ENCODE data around the gene TGOLN2. TPM values are rescaled to one million over a fixed set of nuclear protein-coding genes. Genes with fewer than 3 reads are reported as not detected.
"Not testable (repeated sequence)": the region's sequence is repeated elsewhere in the genome, so short reads cannot be mapped to it uniquely, and the experiment has no call there.

Gene TGOLN2
- total and polyA plus RNA-seq, 11 donors: 15.5 to 130 (median 82.9) TPM

DNA sequence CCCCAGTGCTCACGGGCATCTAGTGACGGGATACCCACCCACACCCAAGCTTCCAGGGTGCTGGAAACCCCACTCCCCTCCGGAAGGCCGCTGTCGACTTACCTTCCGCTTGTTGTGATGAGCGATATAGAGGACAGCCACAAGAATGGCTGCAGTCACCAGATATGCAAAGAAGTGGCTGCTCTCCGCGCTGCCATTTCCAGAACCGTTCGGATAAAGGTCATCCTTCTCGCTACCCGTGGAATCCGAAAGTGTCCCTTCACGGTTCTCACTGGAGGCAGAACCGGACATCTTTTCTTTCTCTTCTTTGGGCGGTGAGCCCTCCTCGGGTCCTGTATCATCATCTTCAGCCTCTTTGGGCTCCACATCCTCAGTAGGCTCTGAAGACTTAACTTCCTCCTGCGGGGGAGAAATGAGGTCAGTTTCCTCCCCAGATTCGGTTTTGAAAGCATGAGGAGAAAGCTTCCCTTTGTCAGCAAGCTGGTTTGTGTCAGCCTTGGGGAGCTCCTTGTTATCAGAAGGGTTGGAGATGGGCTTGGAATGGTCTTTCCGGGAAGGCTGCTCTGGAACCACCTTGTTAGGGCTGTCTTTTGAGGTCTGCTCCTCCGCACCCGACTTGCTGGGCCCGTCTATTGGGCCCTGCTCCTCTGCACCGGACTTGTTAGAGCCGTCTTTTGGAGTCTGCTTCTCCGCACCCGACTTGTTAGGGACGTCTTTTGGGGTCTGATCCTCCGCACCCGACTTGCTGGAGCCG, 1.2 kb downstream of the TGOLN2 start:
- 9 to 15% (median 11%) methylated on average over 29 to 32 of the region's 32 CpGs for WGBS, 4 donors
- H3K4me1 ChIP-seq: peaks cover 2 to 61% (median 47%) of the 10 kb centered on the region in 12 donors
- intact Hi-C loops (cut with DNase I): no loop called here

DNA sequence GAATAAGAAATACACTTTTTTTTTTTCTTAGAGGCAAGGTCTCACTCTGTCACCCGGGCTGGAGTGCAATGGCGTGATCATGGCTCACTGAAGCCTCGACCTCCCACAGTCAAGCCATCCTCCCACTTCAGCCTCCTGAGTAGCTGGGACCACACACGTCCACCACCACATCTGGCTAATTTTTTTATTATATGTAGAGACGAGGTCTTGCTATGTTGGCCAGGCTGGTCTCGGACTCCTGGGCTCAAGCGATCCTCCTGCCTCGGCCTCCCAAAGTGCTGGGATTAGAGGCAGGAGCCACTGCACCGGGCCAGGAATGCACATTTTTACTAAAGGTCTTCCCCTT, 2.4 kb downstream of the TGOLN2 start:
- H3K4me1 ChIP-seq: peaks cover 2 to 70% (median 49%) of the 10 kb centered on the region in 12 donors
- 61 to 74% (median 66%) methylated on average over 9 of the region's 9 CpGs for WGBS, 4 donors
- no peak for DNase-seq
- peaks cover 0 to 62% (median 47%) of the 10 kb centered on the region in 9 donors for H3K36me3 ChIP-seq
- TF ChIP-seq, protein P1, sequence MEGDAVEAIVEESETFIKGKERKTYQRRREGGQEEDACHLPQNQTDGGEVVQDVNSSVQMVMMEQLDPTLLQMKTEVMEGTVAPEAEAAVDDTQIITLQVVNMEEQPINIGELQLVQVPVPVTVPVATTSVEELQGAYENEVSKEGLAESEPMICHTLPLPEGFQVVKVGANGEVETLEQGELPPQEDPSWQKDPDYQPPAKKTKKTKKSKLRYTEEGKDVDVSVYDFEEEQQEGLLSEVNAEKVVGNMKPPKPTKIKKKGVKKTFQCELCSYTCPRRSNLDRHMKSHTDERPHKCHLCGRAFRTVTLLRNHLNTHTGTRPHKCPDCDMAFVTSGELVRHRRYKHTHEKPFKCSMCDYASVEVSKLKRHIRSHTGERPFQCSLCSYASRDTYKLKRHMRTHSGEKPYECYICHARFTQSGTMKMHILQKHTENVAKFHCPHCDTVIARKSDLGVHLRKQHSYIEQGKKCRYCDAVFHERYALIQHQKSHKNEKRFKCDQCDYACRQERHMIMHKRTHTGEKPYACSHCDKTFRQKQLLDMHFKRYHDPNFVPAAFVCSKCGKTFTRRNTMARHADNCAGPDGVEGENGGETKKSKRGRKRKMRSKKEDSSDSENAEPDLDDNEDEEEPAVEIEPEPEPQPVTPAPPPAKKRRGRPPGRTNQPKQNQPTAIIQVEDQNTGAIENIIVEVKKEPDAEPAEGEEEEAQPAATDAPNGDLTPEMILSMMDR (IDR thresholded peaks at IDR 0.05): no peak
- no peak for TF ChIP-seq POLR2A (IDR thresholded peaks at IDR 0.05)
- ATAC-seq: no peak
- H3K27ac ChIP-seq: peak overlapping the region in 3 of 12 donors; percentile 20 to 99 (median 95)
- peak overlapping the region; percentile 45 to 88 (median 76) for H3K4me3 ChIP-seq
- no peaks in the 10 kb centered on the region for H3K9me3 ChIP-seq
- H3K27me3 ChIP-seq: no peaks in the 10 kb centered on the region
- intact Hi-C loops (cut with DNase I): no loop called here

More for the DNA sequence above, 1.2 kb downstream of the TGOLN2 start:
- TF ChIP-seq, protein P1 (IDR thresholded peaks at IDR 0.05): no peak
- TF ChIP-seq POLR2A (IDR thresholded peaks at IDR 0.05): no peak
- DNase-seq (peak in 1 of 5 donors; percentile 38), ATAC-seq (peak in 2 of 4 donors; percentile 3 to 23)
- Histone ChIP-seq H3K4me3 (peak overlapping the region; percentile 45 to 88 (median 76)), H3K36me3 (peaks cover 0 to 50% (median 35%) of the 10 kb centered on the region in 9 donors), H3K27me3 (no peaks in the 10 kb centered on the region), H3K9me3 (no peaks in the 10 kb centered on the region), H3K27ac (peak overlapping the region; percentile 94 to 99 (median 98))

DNA sequence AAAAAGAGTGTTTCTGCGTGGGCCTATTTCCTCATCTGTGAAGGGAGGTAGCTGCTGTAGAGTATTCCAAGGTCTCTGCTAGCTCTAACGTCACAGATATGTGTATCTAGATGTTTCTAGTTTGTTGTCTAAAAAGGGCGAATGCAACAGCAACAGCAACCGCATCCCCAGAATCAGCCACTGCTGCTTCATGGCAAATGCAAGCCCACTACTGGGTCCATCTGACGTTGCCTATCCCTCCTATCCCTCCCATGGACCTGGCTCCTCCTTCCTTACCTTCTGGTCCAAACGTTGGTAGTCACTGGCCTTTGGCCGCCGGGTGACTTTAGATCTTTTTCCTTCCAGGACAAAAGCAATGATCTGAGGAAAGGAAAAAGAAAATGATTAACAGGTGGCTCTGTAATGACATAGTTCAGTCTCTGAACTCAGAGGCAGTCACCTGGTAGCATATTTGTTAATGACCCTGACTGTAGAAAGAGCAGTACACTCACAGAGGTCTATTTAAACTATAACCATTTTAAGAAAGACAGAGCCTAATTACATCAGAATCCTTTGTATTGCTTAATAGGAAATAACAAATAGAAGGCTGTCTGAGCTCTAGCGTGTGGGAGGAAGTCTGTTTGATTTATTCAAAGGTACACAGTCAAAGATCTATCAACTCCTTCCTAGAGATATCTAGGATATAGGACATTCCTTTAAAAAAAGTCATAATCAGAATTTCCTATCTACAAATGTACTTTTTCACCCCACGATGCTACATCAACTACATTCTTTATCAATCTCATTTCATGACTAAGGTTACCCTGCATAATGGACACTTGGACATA, 2.9 kb downstream of the TGOLN2 start:
- H3K4me3 ChIP-seq: peak overlapping the region in 11 of 12 donors; percentile 45 to 88 (median 78)
- TF ChIP-seq, protein P1 (IDR thresholded peaks at IDR 0.05): no peak
- no peak for TF ChIP-seq POLR2A (IDR thresholded peaks at IDR 0.05)
- H3K9me3 ChIP-seq: no peaks in the 10 kb centered on the region
- H3K36me3 ChIP-seq: peaks cover 0 to 68% (median 53%) of the 10 kb centered on the region in 9 donors
- DNase-seq: no peak
- H3K4me1 ChIP-seq: peaks cover 2 to 73% (median 49%) of the 10 kb centered on the region in 12 donors
- 54 to 60% (median 55%) methylated on average over 10 of the region's 10 CpGs for WGBS, 4 donors
- intact Hi-C loops (cut with DNase I): no loop called here
- peak overlapping the region in 2 of 12 donors; percentile 95 to 99 for H3K27ac ChIP-seq
- H3K27me3 ChIP-seq: no peaks in the 10 kb centered on the region
- no peak for ATAC-seq

DNA sequence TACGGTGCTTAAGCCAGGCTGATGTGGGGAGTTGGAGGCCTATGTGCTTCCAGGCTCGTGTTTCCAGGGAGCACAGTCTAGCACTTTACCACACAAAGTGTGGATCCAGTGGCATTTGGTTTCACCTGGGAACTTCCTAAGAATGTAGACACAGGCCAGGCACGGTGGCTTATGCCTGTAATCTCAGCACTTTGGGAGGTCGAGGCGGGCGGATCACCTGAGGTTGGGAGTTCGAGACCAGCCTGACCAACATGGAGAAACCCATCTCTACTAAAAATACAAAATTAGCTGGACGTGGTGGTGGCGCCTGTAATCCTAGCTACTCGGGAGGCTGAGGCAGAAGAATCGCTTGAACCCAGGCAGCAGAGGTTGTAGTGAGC, 3.8 kb downstream of the TGOLN2 start:
- ATAC-seq; H3K9me3 ChIP-seq; H3K27ac ChIP-seq; intact Hi-C loops (cut with DNase I); H3K27me3 ChIP-seq; DNase-seq: not testable (repeated sequence)
- H3K36me3 ChIP-seq: peaks cover 0 to 76% (median 61%) of the 10 kb centered on the region in 9 donors
- peak overlapping the region in 1 of 12 donors; percentile 10 for H3K4me3 ChIP-seq
- peaks cover 2 to 81% (median 48%) of the 10 kb centered on the region in 12 donors for H3K4me1 ChIP-seq
- WGBS, 4 donors: 89 to 93% (median 92%) methylated on average over 11 of the region's 11 CpGs

Data from heart left ventricle (tissue), 16 donors.